Tibial nerve (tissue), 4 donors: ENCODE measurements around the gene ZNF124. TPM values are rescaled to one million over a fixed set of nuclear protein-coding genes. Genes with fewer than 3 reads are reported as not detected.
"Not testable (repeated sequence)": the region's sequence is repeated elsewhere in the genome, so short reads cannot be mapped to it uniquely, and the experiment has no call there.

Source experiments
- DNase-seq, 2 donors: peaks; one replicate each; pipeline ENCODE4 v3.0.0-alpha.2; 2019; ENCODE audit warnings: low spot score in 2 of 2
- H3K27ac ChIP-seq, 4 donors: fragments of 200-600 bp; sonication (generic) in 3 of 4; one replicate each; pipeline ENCODE4 v1.5.1; 2017 to 2019; ENCODE audit warnings: mild to moderate bottlenecking in 1 of 4
- H3K27me3 ChIP-seq, 2 donors: fragments of 200-600 bp; sonication (generic) in 1 of 2; one replicate each; pipeline versions ENCODE4 v1.5.1 to v1.6.0; 2017 to 2019
- H3K36me3 ChIP-seq, 3 donors: fragments of 200-600 bp; sonication (generic); one replicate each; pipeline ENCODE4 v1.5.1; 2018 to 2019
- H3K4me1 ChIP-seq, 4 donors: fragments of 200-600 bp; sonication (generic) in 3 of 4; one replicate each; pipeline ENCODE4 v1.5.1; 2017 to 2019
- H3K4me3 ChIP-seq, 4 donors: fragments of 200-600 bp; sonication (generic) in 3 of 4; one replicate each; pipeline ENCODE4 v1.5.1; 2017 to 2019; ENCODE audit warnings: mild to moderate bottlenecking in 1 of 4, moderate library complexity in 1 of 4
- H3K9me3 ChIP-seq, 4 donors: fragments of 200-600 bp; sonication (generic) in 3 of 4; one replicate each; pipeline ENCODE4 v1.5.1; 2017 to 2019
- CTCF ChIP-seq, 5 experiments: fragments of 200-600 bp in 3 of 5; fragments of 450-650 bp in 2 of 5; sonication (generic) in 3 of 5; IDR thresholded peaks; one replicate each; pipeline ENCODE4 v1.5.1; 2016 to 2019; ENCODE audit warnings: antibody characterized with exemption in 5 of 5, mild to moderate bottlenecking in 3 of 5, moderate library complexity in 2 of 5
- EP300 ChIP-seq, 2 donors: sonication (generic); formaldehyde crosslinking; IDR thresholded peaks; one replicate each; pipeline ENCODE4 v1.6.1; 2017; ENCODE audit warnings: antibody characterized with exemption in 2 of 2, mild to moderate bottlenecking in 1 of 2
- POLR2A ChIP-seq, 2 donors: fragments of 450-650 bp; IDR thresholded peaks; one replicate each; pipeline ENCODE4 v1.6.1; 2017; ENCODE audit warnings: antibody characterized with exemption in 2 of 2, mild to moderate bottlenecking in 2 of 2, moderate library complexity in 2 of 2
- WGBS, 2 donors: methylation state at CpG; one replicate each; pipeline ENCODE4 v1.1.5; 2018; 5-methylcytosine and 5-hydroxymethylcytosine counted together
- total RNA-seq, 4 donors: library from RNA; depleted of rRNA; stranded (reverse); fragments of >200 nt; gene quantifications; one replicate each; pipeline ENCODE4 v1.1.0, GENCODE V29; 2016

The ZNF124 gene
- total RNA-seq, 4 donors from 2014 or later, result 11.1 to 34.1 (median 15.6) TPM

- DNase-seq, result no peak
- Histone ChIP-seq H3K36me3 (no peaks in the 10 kb centered on the region), H3K4me1 (no peaks in the 10 kb centered on the region), H3K4me3 (no peak overlapping the region), H3K9me3 (peaks cover 0 to 3% (median 0%) of the 10 kb centered on the region in 4 donors), H3K27ac (no peak overlapping the region), H3K27me3 (no peaks in the 10 kb centered on the region)
- no peak for TF ChIP-seq CTCF (IDR thresholded peaks at IDR 0.05)
- TF ChIP-seq EP300 (IDR thresholded peaks at IDR 0.05), result no peak
- no peak for TF ChIP-seq POLR2A (IDR thresholded peaks at IDR 0.05)
- 71 to 75% methylated on average over 6 of the region's 6 CpGs for WGBS, 2 donors
Observed at GRCh38 chr1:247121382-247121781, 50.4 kb downstream of the ZNF124 start.

DNA sequence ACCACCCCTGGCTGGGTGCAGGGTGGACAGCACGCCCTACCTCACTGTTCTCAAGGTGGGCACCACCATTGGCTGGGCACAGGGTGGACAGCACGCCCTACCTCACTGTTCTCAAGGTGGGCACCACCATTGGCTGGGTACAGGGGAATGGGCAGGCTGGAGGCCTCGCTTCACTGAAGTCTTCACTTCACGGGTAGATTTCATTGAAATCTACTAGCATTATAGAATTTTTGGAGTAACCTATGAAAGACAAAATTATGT lies 51.5 kb downstream of the ZNF124 start:
- not testable (repeated sequence) for H3K4me3 ChIP-seq, H3K27me3 ChIP-seq, H3K9me3 ChIP-seq, H3K36me3 ChIP-seq, H3K27ac ChIP-seq, DNase-seq, H3K4me1 ChIP-seq
- WGBS, 2 donors, result 96% methylated on average over 4 of the region's 4 CpGs

DNA sequence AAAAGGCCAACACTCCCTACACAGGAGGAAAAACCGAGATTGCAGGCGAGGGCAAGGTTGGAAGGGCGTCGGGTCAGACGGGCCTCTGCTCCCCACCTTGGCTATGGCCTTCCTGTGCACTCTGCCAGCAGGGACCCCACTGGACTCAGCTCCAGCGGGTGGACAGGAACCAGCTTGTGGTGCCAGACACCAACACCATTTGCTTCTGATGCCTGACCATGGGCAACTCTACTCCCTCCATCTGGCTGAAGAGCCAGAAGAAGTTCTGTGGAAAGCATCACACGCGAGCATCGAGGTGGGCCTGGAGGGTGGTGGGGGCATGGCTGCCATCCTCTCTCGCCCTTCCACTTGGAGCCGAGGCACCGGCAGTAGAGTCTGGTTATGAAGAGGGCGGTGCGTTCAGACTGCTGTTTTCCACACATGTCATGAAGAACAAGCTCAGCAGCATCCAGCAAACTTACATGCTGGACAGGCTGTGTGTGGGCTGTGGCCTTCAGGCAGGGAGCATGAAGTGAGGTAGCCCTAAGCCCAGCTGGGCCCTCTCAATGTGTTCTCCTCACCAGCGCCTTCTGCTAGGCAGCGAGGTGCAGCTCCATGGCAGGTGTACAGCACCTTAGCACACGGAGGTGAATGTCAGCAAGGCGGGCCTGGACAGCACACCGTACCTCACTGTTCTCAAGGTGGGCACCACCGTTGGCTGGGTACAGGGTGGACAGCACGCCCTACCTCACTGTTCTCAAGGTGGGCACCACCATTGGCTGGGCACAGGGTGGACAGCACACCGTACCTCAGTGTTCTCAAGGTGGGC lies 52.0 kb downstream of the ZNF124 start:
- Histone ChIP-seq H3K4me1 (no peaks in the 10 kb centered on the region), H3K27ac (no peak overlapping the region), H3K36me3 (no peaks in the 10 kb centered on the region), H3K27me3 (no peaks in the 10 kb centered on the region), H3K9me3 (peaks cover 0 to 3% (median 0%) of the 10 kb centered on the region in 4 donors), H3K4me3 (no peak overlapping the region)
- no peak for DNase-seq
- WGBS, 2 donors, result 91 to 92% methylated on average over 21 to 22 of the region's 22 CpGs
- no peak for TF ChIP-seq POLR2A (IDR thresholded peaks at IDR 0.05)
- TF ChIP-seq EP300 (IDR thresholded peaks at IDR 0.05), result no peak
- TF ChIP-seq CTCF (IDR thresholded peaks at IDR 0.05), result no peak

DNA sequence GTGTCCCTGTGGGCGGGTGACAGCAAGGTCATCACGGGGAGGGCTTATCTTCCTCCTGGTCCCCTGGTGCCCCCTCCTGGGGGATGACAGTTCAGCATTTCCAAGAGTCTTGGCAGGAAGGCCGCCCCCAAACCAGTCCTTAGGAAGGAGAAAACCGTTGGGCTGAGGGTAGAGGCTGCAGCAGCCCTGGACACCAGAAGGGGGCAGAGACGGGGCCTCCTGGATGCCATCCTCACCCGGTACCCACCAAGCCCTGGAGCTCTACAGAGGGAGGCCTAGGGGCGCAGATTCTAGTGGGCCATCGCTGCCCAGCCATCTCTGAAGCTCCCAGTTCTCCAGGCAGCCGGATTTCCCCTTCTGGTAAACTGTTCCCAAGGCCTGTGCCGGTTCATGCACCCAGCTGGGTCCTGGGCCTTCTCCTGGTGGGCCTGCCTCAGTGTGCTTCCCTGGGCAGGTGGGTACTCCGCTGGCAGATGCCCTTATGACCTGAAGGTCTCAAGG lies 52.8 kb downstream of the ZNF124 start:
- H3K36me3 ChIP-seq, result no peaks in the 10 kb centered on the region
- TF ChIP-seq CTCF (IDR thresholded peaks at IDR 0.05), result no peak
- no peak for TF ChIP-seq EP300 (IDR thresholded peaks at IDR 0.05)
- no peak for TF ChIP-seq POLR2A (IDR thresholded peaks at IDR 0.05)
- H3K9me3 ChIP-seq, result peaks cover 0 to 3% (median 0%) of the 10 kb centered on the region in 4 donors
- H3K27ac ChIP-seq, result no peak overlapping the region
- no peak overlapping the region for H3K4me3 ChIP-seq
- no peaks in the 10 kb centered on the region for H3K4me1 ChIP-seq
- no peak for DNase-seq
- 57 to 65% methylated on average over 8 to 9 of the region's 11 CpGs for WGBS, 2 donors
- no peaks in the 10 kb centered on the region for H3K27me3 ChIP-seq

GRCh38 chr1:247115545-247115944 lies 56.3 kb downstream of the ZNF124 start:
- Histone ChIP-seq H3K4me1 (peaks cover 0 to 17% (median 7%) of the 10 kb centered on the region in 4 donors), H3K4me3 (no peak overlapping the region), H3K27ac (no peak overlapping the region), H3K27me3 (no peaks in the 10 kb centered on the region), H3K9me3 (no peaks in the 10 kb centered on the region), H3K36me3 (no peaks in the 10 kb centered on the region)
- no peak for DNase-seq
- WGBS, 2 donors, result 88 to 92% methylated on average over 9 to 11 of the region's 12 CpGs
- TF ChIP-seq EP300 (IDR thresholded peaks at IDR 0.05), result no peak
- TF ChIP-seq POLR2A (IDR thresholded peaks at IDR 0.05), result no peak
- TF ChIP-seq CTCF (IDR thresholded peaks at IDR 0.05), result no peak
